Neutrophil (primary cell): ENCODE measurements around the gene SNX10.

Experiments
- H3K27ac ChIP-seq: fragments of 200-600 bp; sonication (generic); 2 replicates; pipeline ENCODE4 v1.5.1; 2016; ENCODE audit warnings: mild to moderate bottlenecking, moderate library complexity
- H3K27me3 ChIP-seq: fragments of 200-600 bp; sonication (generic); 2 replicates; pipeline ENCODE4 v1.6.0; 2016; ENCODE audit warnings: mild to moderate bottlenecking
- H3K36me3 ChIP-seq: fragments of 200-600 bp; sonication (generic); 2 replicates; pipeline ENCODE4 v1.5.1; 2017
- H3K4me1 ChIP-seq, 2 experiments: fragments of 200-600 bp in 1 of 2; sonication (generic) in 1 of 2; 1 replicate in 1 of 2; 2 replicates in 1 of 2; pipeline versions ENCODE4 v1.5.1 to v1.6.1; 2013 to 2016; ENCODE audit warnings: low read depth in 1 of 2, low read length in 1 of 2, mild to moderate bottlenecking in 1 of 2, moderate library complexity in 1 of 2; ENCODE audit not compliant: control insufficient read depth in 1 of 2, insufficient read depth in 1 of 2
- H3K4me3 ChIP-seq, 2 experiments: fragments of 200-600 bp in 1 of 2; sonication (generic) in 1 of 2; 1 replicate in 1 of 2; 2 replicates in 1 of 2; pipeline ENCODE4 v1.5.1; 2013 to 2016; ENCODE audit warnings: low read depth in 1 of 2, low read length in 1 of 2, mild to moderate bottlenecking in 1 of 2, moderate library complexity in 1 of 2
- H3K9me3 ChIP-seq: fragments of 200-600 bp; sonication (generic); 2 replicates; pipeline ENCODE4 v1.5.1; 2016
- TF ChIP-seq, protein P1 (sequence below): fragments of 200-600 bp; sonication (generic); IDR thresholded peaks from 2 replicates; pipeline ENCODE4 v1.5.1; 2016; ENCODE audit warnings: antibody characterized with exemption

The SNX10 gene

GRCh38 chr7:26305090-26305868 is 13.6 kb downstream of the SNX10 start:
- Histone ChIP-seq H3K27ac (peak overlapping the region; percentile 92), H3K27me3 (no peaks in the 10 kb centered on the region), H3K4me1 (peaks cover 89 to 90% of the 10 kb centered on the region in 2 experiments), H3K9me3 (no peaks in the 10 kb centered on the region), H3K4me3 (peak overlapping the region; percentile 54 to 64), H3K36me3 (peaks cover 29% of the 10 kb centered on the region)
- TF ChIP-seq, protein P1, sequence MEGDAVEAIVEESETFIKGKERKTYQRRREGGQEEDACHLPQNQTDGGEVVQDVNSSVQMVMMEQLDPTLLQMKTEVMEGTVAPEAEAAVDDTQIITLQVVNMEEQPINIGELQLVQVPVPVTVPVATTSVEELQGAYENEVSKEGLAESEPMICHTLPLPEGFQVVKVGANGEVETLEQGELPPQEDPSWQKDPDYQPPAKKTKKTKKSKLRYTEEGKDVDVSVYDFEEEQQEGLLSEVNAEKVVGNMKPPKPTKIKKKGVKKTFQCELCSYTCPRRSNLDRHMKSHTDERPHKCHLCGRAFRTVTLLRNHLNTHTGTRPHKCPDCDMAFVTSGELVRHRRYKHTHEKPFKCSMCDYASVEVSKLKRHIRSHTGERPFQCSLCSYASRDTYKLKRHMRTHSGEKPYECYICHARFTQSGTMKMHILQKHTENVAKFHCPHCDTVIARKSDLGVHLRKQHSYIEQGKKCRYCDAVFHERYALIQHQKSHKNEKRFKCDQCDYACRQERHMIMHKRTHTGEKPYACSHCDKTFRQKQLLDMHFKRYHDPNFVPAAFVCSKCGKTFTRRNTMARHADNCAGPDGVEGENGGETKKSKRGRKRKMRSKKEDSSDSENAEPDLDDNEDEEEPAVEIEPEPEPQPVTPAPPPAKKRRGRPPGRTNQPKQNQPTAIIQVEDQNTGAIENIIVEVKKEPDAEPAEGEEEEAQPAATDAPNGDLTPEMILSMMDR = peak; percentile 26

- H3K27me3 ChIP-seq = no peaks in the 10 kb centered on the region
- peaks cover 31% of the 10 kb centered on the region for H3K36me3 ChIP-seq
- H3K9me3 ChIP-seq = no peaks in the 10 kb centered on the region
- peaks cover 84 to 85% of the 10 kb centered on the region in 2 experiments for H3K4me1 ChIP-seq
- TF ChIP-seq, protein P1 = no peak
- peak overlapping the region; percentile 92 for H3K27ac ChIP-seq
- peak overlapping the region; percentile 54 to 64 for H3K4me3 ChIP-seq
Observed at GRCh38 chr7:26305869-26306665, 14.4 kb downstream of the SNX10 start.

- peak overlapping the region; percentile 92 for H3K27ac ChIP-seq
- TF ChIP-seq, protein P1 = no peak
- peak overlapping the region; percentile 54 to 64 for H3K4me3 ChIP-seq
- peaks cover 31% of the 10 kb centered on the region for H3K36me3 ChIP-seq
- H3K9me3 ChIP-seq = no peaks in the 10 kb centered on the region
- no peaks in the 10 kb centered on the region for H3K27me3 ChIP-seq
- peaks cover 86 to 89% of the 10 kb centered on the region in 2 experiments for H3K4me1 ChIP-seq
Observed at GRCh38 chr7:26306790-26307189, 15.1 kb downstream of the SNX10 start.

GRCh38 chr7:26307226-26307625 is 15.6 kb downstream of the SNX10 start:
- TF ChIP-seq, protein P1 = no peak
- Histone ChIP-seq H3K27ac (peak overlapping the region; percentile 92), H3K4me3 (peak overlapping the region; percentile 54 to 64), H3K36me3 (peaks cover 30% of the 10 kb centered on the region), H3K4me1 (peaks cover 87 to 88% of the 10 kb centered on the region in 2 experiments), H3K27me3 (no peaks in the 10 kb centered on the region), H3K9me3 (no peaks in the 10 kb centered on the region)

DNA sequence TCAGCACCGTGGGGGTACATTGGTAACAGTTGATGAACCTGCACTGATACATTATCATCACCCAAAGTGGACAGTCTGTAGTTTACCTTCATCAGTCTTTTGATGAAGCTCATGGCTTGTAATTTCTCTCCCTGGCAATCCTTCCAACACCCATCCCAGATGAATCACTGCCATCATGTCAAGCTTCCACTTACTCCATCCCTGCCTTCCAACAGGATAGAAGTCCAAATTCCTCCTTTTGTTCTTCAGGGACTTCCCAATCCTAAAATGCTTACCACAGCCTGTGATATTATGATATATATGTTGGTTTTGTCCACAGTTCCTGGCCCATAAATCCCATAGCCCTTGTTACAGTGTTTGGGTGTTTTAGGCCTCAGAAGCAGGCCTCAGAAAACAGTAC is 16.1 kb downstream of the SNX10 start:
- H3K9me3 ChIP-seq = no peaks in the 10 kb centered on the region
- no peaks in the 10 kb centered on the region for H3K27me3 ChIP-seq
- H3K4me3 ChIP-seq = peak overlapping the region; percentile 54 to 64
- peaks cover 84 to 88% of the 10 kb centered on the region in 2 experiments for H3K4me1 ChIP-seq
- H3K36me3 ChIP-seq = peaks cover 25% of the 10 kb centered on the region
- TF ChIP-seq, protein P1 = no peak
- peak overlapping the region; percentile 92 for H3K27ac ChIP-seq
